ENCODE measurements around the gene ZNF682. TPM values are rescaled to one million over a fixed set of nuclear protein-coding genes. Genes with fewer than 3 reads are reported as not detected.
"Not testable (repeated sequence)": the region's sequence is repeated elsewhere in the genome, so short reads cannot be mapped to it uniquely, and the experiment has no call there.

The ZNF682 gene
- total RNA-seq, 1 experiment from 2014 or later: 4.5 TPM

GRCh38 chr19:20066861-20067260 is 27.6 kb upstream of the ZNF682 start:
- POLR2A ChIA-PET: interaction anchor here (0.6 kb wide), 1 partner anchor 32 kb away, joined by 3 read pairs; no protein-coding TSS in a partner anchor
- intact Hi-C loops (cut with micrococcal nuclease; ENCODE audit: unreplicated experiment) (no loop called here), in situ Hi-C loops (cut with HindIII; ENCODE audit: low pct_unique_long_range_greater_than_20kb, low sequenced_read_pairs) (no loop called here)
- H3K27ac ChIP-seq (ENCODE audit: low read length): no peak overlapping the region
- DNase-seq (ENCODE audit: low read depth, low spot score): no peak
- H3K4me1 ChIP-seq (ENCODE audit: control insufficient read depth, insufficient read depth, low read length): no peaks in the 10 kb centered on the region
- H3K36me3 ChIP-seq (ENCODE audit: control insufficient read depth, insufficient read depth, low read length): no peaks in the 10 kb centered on the region
- no peak overlapping the region for H3K4me3 ChIP-seq (ENCODE audit: low read depth in 2 of 2, low read length in 2 of 2)
- CTCF ChIA-PET: no interaction called here
- H3K27me3 ChIP-seq (ENCODE audit: control insufficient read depth, insufficient read depth, low read length): no peaks in the 10 kb centered on the region
- H3K9me3 ChIP-seq (ENCODE audit: control insufficient read depth, insufficient read depth, low read depth, low read length): no peaks in the 10 kb centered on the region
- TF ChIP-seq SIN3A (IDR thresholded peaks at IDR 0.05; ENCODE audit: borderline replicate concordance, insufficient read depth, low read depth, low read length): no peak
- TF ChIP-seq POLR2AphosphoS5 (IDR thresholded peaks at IDR 0.05; ENCODE audit: low read depth, low read length): no peak
- TF ChIP-seq REST (IDR thresholded peaks at IDR 0.05; ENCODE audit: insufficient read depth in 1 of 2, low read depth in 2 of 2, low read length in 1 of 2): no peak
- TF ChIP-seq TCF7L2 (IDR thresholded peaks at IDR 0.05; ENCODE audit: low read depth, low read length): no peak
- TF ChIP-seq CTCF (IDR thresholded peaks at IDR 0.05): no peak
- no peak for ATAC-seq
- BruUV-seq (replicated peaks): no TSS peak

- no peaks in the 10 kb centered on the region for H3K4me1 ChIP-seq (ENCODE audit: control insufficient read depth, insufficient read depth, low read length)
- H3K27me3 ChIP-seq (ENCODE audit: control insufficient read depth, insufficient read depth, low read length): no peaks in the 10 kb centered on the region
- CTCF ChIA-PET: no interaction called here
- no TSS peak for BruUV-seq (replicated peaks)
- no peaks in the 10 kb centered on the region for H3K9me3 ChIP-seq (ENCODE audit: control insufficient read depth, insufficient read depth, low read depth, low read length)
- H3K36me3 ChIP-seq (ENCODE audit: control insufficient read depth, insufficient read depth, low read length): no peaks in the 10 kb centered on the region
- no peak overlapping the region for H3K4me3 ChIP-seq (ENCODE audit: low read depth in 2 of 2, low read length in 2 of 2)
- DNase-seq (ENCODE audit: low read depth, low spot score) (no peak), ATAC-seq (no peak)
- POLR2A ChIA-PET: no interaction called here
- no peak for TF ChIP-seq CTCF (IDR thresholded peaks at IDR 0.05)
- TF ChIP-seq TCF7L2 (IDR thresholded peaks at IDR 0.05; ENCODE audit: low read depth, low read length): no peak
- TF ChIP-seq REST (IDR thresholded peaks at IDR 0.05; ENCODE audit: insufficient read depth in 1 of 2, low read depth in 2 of 2, low read length in 1 of 2): no peak
- TF ChIP-seq SIN3A (IDR thresholded peaks at IDR 0.05; ENCODE audit: borderline replicate concordance, insufficient read depth, low read depth, low read length): no peak
- intact Hi-C loops (cut with micrococcal nuclease; ENCODE audit: unreplicated experiment) (no loop called here), in situ Hi-C loops (cut with HindIII; ENCODE audit: low pct_unique_long_range_greater_than_20kb, low sequenced_read_pairs) (no loop called here)
- no peak overlapping the region for H3K27ac ChIP-seq (ENCODE audit: low read length)
These were observed 21.0 kb upstream of the ZNF682 start for GRCh38 chr19:20060282-20060681.

GRCh38 chr19:20058738-20059137 is 19.4 kb upstream of the ZNF682 start:
- DNase-seq (ENCODE audit: low read depth, low spot score); H3K9me3 ChIP-seq (ENCODE audit: control insufficient read depth, insufficient read depth, low read depth, low read length); H3K4me1 ChIP-seq (ENCODE audit: control insufficient read depth, insufficient read depth, low read length); ATAC-seq; intact Hi-C loops (cut with micrococcal nuclease; ENCODE audit: unreplicated experiment); POLR2A ChIA-PET; H3K27ac ChIP-seq (ENCODE audit: low read length); H3K4me3 ChIP-seq (ENCODE audit: low read depth in 2 of 2, low read length in 2 of 2); BruUV-seq (replicated peaks); H3K36me3 ChIP-seq (ENCODE audit: control insufficient read depth, insufficient read depth, low read length); in situ Hi-C loops (cut with HindIII; ENCODE audit: low pct_unique_long_range_greater_than_20kb, low sequenced_read_pairs); H3K27me3 ChIP-seq (ENCODE audit: control insufficient read depth, insufficient read depth, low read length); CTCF ChIA-PET: not testable (repeated sequence)

Measured in Panc1 (cell line).